Measurements from ENCODE around the gene L3MBTL1. TPM values are rescaled to one million over a fixed set of nuclear protein-coding genes. Genes with fewer than 3 reads are reported as not detected.

Gene L3MBTL1
- total RNA-seq, 3 donors from 2014 or later (not counting 1 experiment from before 2014, with no cell fraction given) = 15.4 to 17.1 (median 17.0) TPM

- WGBS (ENCODE audit: insufficient coverage) = 93% methylated on average over 4 of the region's 4 CpGs
- Histone ChIP-seq H3K27me3 (ENCODE audit: control insufficient read depth, insufficient read depth, low read length) (no peaks in the 10 kb centered on the region), H3K36me3 (ENCODE audit: control insufficient read depth, insufficient read depth, low read length) (no peaks in the 10 kb centered on the region), H3K9me3 (ENCODE audit: control insufficient read depth, insufficient read depth, low read length) (no peaks in the 10 kb centered on the region), H3K4me3 (ENCODE audit: low read length) (no peak overlapping the region), H3K4me1 (ENCODE audit: control insufficient read depth, insufficient read depth, low read length) (no peaks in the 10 kb centered on the region), H3K27ac (ENCODE audit: low read length) (no peak overlapping the region)
- ATAC-seq = no peak
- TF ChIP-seq CTCF (IDR thresholded peaks at IDR 0.05) = no peak
- Mint-ChIP-seq H3K4me3 (no peak overlapping the region), H3K36me3 (no peaks in the 10 kb centered on the region), H3K9me3 (no peaks in the 10 kb centered on the region), H3K27me3 (ENCODE audit: low read depth in 2 of 2) (peaks cover 0 to 3% of the 10 kb centered on the region in 2 donors), H3K4me1 (no peaks in the 10 kb centered on the region), H3K27ac (no peak overlapping the region)
- DNase-seq = no peak
- intact Hi-C loops (cut with micrococcal nuclease) = no loop called here
Observed at GRCh38 chr20:43565758-43566104, 58.2 kb downstream of the L3MBTL1 start.

DNA sequence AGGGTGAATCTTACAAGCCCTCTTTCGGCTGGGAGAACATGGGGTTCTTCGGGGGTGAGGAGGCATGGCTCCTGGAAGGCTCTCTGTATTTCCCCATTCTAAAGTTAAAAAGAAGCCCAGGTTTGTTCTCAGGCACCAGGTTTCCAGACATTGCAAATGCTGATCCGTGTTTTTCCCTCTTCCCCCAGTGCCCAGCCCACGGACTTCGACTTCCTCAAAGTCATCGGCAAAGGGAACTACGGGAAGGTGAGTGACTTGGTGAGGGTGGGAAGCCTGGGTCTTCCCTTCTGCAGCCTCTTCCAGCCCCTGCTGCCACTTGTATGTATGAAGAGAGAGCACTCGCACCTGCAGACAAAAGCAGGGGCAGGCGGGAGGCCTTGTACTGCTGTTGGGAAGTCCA is 60.0 kb downstream of the L3MBTL1 start:
- Histone ChIP-seq H3K27me3 (ENCODE audit: control insufficient read depth, insufficient read depth, low read length) (no peaks in the 10 kb centered on the region), H3K4me1 (ENCODE audit: control insufficient read depth, insufficient read depth, low read length) (no peaks in the 10 kb centered on the region), H3K36me3 (ENCODE audit: control insufficient read depth, insufficient read depth, low read length) (no peaks in the 10 kb centered on the region), H3K4me3 (ENCODE audit: low read length) (no peak overlapping the region), H3K9me3 (ENCODE audit: control insufficient read depth, insufficient read depth, low read length) (no peaks in the 10 kb centered on the region), H3K27ac (ENCODE audit: low read length) (no peak overlapping the region)
- no peak for TF ChIP-seq CTCF (IDR thresholded peaks at IDR 0.05)
- ATAC-seq = no peak
- DNase-seq = no peak
- no peaks in the 10 kb centered on the region for H3K4me1 Mint-ChIP-seq
- WGBS (ENCODE audit: insufficient coverage) = 83% methylated on average over 8 of the region's 9 CpGs
- no peaks in the 10 kb centered on the region for H3K9me3 Mint-ChIP-seq
- no peak overlapping the region for H3K27ac Mint-ChIP-seq
- H3K4me3 Mint-ChIP-seq = no peak overlapping the region
- H3K27me3 Mint-ChIP-seq (ENCODE audit: low read depth in 2 of 2) = no peaks in the 10 kb centered on the region
- H3K36me3 Mint-ChIP-seq = no peaks in the 10 kb centered on the region
- intact Hi-C loops (cut with micrococcal nuclease) = no loop called here

DNA sequence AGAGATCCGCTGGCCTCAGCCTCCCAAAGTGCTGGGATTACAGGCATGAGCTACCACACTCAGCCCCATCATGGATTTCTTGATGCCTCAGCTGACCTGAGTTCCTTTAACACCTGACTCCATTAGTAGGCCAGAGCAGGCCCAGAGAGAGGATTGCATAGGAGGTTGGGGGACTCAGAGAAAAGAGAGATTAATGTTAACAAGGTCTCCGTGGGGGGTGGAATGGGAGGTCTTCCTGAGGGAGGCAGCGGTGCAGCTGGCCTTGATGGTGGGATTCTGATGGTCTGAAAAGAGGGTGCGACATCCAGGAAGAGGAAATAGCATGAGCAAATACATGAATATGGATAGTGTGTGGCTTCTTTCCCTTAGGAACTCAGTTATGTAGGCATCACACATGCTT is 61.2 kb downstream of the L3MBTL1 start:
- no peaks in the 10 kb centered on the region for H3K36me3 Mint-ChIP-seq
- intact Hi-C loops (cut with micrococcal nuclease) = no loop called here
- TF ChIP-seq CTCF (IDR thresholded peaks at IDR 0.05) = no peak
- no peak for ATAC-seq
- Histone ChIP-seq H3K4me3 (ENCODE audit: low read length) (no peak overlapping the region), H3K27me3 (ENCODE audit: control insufficient read depth, insufficient read depth, low read length) (no peaks in the 10 kb centered on the region), H3K36me3 (ENCODE audit: control insufficient read depth, insufficient read depth, low read length) (no peaks in the 10 kb centered on the region), H3K27ac (ENCODE audit: low read length) (no peak overlapping the region), H3K9me3 (ENCODE audit: control insufficient read depth, insufficient read depth, low read length) (no peaks in the 10 kb centered on the region), H3K4me1 (ENCODE audit: control insufficient read depth, insufficient read depth, low read length) (no peaks in the 10 kb centered on the region)
- no peak overlapping the region for H3K27ac Mint-ChIP-seq
- H3K4me1 Mint-ChIP-seq = no peaks in the 10 kb centered on the region
- H3K4me3 Mint-ChIP-seq = no peak overlapping the region
- H3K9me3 Mint-ChIP-seq = no peaks in the 10 kb centered on the region
- no peaks in the 10 kb centered on the region for H3K27me3 Mint-ChIP-seq (ENCODE audit: low read depth in 2 of 2)
- DNase-seq = no peak
- 90% methylated on average over 4 of the region's 4 CpGs for WGBS (ENCODE audit: insufficient coverage)

DNA sequence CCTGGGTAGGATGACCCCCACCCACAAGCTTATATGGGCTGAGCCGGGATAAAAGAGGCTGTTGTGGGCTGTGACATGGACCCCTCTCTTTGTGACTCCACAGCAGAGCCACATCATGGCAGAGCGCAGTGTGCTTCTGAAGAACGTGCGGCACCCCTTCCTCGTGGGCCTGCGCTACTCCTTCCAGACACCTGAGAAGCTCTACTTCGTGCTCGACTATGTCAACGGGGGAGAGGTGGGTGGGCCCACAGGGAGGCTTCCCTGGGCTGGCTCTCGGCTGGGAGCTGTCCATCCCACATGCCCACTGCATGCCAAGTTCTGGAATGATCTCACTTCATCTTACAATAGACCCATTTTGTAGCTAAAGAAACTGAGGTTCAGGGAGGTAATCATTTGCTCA is 61.8 kb downstream of the L3MBTL1 start:
- Histone ChIP-seq H3K9me3 (ENCODE audit: control insufficient read depth, insufficient read depth, low read length) (no peaks in the 10 kb centered on the region), H3K27ac (ENCODE audit: low read length) (no peak overlapping the region), H3K36me3 (ENCODE audit: control insufficient read depth, insufficient read depth, low read length) (no peaks in the 10 kb centered on the region), H3K4me3 (ENCODE audit: low read length) (no peak overlapping the region), H3K27me3 (ENCODE audit: control insufficient read depth, insufficient read depth, low read length) (no peaks in the 10 kb centered on the region), H3K4me1 (ENCODE audit: control insufficient read depth, insufficient read depth, low read length) (no peaks in the 10 kb centered on the region)
- Mint-ChIP-seq H3K36me3 (no peaks in the 10 kb centered on the region), H3K4me3 (no peak overlapping the region), H3K27me3 (ENCODE audit: low read depth in 2 of 2) (no peaks in the 10 kb centered on the region), H3K9me3 (no peaks in the 10 kb centered on the region), H3K27ac (no peak overlapping the region), H3K4me1 (no peaks in the 10 kb centered on the region)
- no peak for TF ChIP-seq CTCF (IDR thresholded peaks at IDR 0.05)
- DNase-seq (no peak), ATAC-seq (no peak)
- WGBS (ENCODE audit: insufficient coverage) = 93% methylated on average over 10 of the region's 10 CpGs
- intact Hi-C loops (cut with micrococcal nuclease) = no loop called here
